ENCODE measurements around the gene LRRC73.
"Not testable (repeated sequence)": the region's sequence is repeated elsewhere in the genome, so short reads cannot be mapped to it uniquely, and the experiment has no call there.

LRRC73 gene

GRCh38 chr6:43509142-43509983 is 783 bp downstream of the LRRC73 start:
- DNase-seq = no peak

DNA sequence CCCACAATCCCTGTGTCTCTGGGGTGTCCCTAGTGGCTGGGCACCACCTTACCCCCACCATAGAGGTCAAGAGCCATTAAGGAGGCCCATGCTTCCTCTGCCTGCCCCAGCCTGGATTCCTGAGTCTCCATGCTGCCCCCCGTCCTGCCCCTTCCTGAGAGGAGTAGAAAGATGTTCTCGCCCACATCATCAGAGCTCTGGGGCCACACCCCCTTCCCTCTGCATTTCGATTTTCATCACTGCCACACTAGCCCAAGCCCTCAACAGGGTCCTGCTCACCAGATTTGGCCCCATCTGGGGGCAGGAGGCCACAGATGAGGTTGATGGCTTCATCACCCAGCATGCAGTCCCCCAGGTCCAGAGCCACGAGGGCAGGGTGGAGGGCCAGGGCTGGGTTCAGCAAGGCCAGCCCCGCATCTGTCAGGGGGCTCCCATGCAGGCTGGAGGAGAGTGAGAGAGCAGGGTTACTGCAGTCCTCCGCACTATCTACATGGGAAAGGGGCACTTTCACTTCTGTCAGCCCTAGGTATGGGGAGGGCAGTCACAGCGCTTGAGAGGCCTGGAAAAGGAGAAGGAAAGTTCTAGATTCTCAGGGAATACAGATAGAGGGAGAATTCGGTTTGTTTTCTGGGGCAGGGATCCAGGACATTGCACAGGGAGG is 1.5 kb downstream of the LRRC73 start:
- DNase-seq = no peak

DNA sequence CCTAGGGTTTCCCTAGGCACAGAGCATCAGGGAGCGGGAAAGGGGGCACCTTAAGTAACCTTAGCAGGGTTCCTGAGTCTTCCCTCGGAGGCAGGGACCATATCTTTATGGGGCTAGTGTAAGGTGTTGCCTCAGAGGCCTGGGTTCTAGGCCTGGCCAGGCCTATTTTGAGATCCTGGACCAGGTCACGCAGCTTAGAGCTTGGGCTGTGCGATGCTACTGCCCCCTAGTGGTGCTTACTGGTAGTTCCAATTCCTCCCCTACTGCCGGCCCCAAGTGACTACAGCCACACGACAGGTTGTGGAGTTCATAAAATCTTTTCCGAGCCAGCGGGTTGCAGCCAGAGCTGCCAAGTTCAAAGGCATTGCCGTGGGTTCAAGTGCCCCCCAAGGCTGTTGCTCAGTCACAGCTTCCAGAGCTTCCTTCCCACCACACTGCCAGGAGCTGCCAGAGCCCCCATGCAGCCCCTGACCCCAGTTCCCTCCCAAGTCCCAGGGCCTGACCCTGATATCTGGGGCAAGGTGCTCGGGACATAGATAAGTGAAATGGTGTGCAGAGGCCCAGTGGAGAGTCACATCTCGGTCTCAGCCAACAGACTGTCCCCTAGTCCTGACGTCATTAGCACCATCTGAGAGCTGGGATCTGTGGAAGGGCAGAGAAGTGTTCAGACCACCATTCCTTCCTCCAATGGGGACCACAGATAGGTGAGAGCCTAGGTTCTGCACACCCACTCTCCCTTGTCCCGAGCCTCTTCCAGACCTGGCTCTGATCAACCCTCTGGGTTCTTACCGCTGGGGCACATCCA is 3.3 kb downstream of the LRRC73 start:
- peak; percentile 65 for DNase-seq

DNA sequence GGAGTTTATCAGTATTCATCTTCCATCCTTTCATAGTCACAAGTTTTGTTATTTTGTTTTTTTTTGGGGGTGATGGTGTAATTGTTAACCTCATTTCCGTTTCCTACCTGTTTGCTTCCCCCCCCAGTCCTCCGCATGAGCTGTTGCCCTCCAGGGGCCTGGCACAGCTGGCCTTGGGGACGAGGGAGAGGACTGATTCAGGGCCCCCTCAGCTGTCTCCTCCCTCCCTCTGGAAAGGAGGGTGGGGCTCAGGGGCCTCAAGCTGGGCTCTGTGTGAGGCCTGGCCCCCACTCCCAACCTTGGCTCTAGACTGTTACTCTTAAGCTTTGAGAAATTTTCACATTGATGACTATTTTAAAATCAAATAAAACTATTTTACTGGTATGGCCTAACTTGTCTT is 4.0 kb downstream of the LRRC73 start:
- no peak for DNase-seq

DNA sequence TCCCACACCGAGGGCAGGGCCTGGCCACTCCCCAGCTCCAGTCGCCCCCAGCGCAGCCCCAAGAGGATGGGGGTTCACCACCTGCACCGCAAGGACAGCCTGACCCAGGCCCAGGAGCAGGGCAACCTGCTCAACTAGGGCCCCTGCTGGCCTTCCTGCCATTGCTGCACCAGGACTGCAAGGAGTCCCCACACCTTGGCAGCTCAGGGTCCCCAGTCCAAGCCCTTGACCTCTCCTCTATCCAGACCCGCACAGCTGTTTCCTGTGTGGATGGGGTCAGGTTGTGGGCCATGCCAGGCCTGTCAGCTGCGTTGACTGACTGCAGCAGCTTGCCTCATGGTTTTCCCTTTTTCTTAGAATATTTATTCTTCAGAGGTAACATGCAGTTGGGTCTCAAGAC is 4.4 kb downstream of the LRRC73 start:
- no peak for DNase-seq

- no peak for DNase-seq
Observed at GRCh38 chr6:43504756-43505593, 5.2 kb downstream of the LRRC73 start.

DNA sequence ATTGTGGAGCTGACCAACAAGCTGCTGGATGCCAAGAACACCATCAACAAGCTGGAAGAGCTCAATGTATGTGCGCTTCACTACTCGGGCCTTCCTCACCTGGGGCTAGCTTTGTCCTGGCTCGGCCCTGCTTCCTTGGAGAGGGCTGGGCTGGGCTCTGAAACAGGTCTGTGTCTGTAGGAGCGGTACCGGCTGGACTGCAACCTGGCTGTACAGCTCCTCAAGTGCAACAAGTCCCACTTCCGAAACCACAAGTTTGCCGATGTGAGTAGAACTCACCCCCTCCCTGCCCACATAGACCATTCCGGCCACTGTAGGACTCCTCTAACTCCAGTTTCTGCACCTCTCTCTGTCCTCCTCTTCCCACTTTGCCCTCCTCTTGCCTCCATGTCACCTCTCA is 6.7 kb downstream of the LRRC73 start:
- DNase-seq = no peak

DNA sequence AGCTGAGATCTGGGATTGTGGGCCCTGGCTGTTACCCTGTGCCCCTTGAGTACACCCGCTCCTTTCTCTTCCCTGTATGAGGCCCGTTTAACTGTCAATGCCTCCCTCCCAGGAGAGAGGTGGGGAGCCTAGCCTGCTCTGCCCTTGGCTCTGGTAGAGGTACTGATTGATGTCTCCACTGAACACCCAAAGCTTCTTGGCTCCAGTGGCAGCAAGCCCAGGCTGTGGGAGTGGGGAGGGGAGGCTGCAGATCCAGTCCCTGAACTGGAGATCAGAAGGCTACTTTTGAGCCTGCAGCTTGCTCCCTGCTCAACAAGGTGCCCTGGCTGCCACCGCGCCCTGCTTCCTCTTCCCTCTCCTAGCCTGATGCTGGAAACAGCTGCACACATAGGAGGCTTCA is 7.5 kb downstream of the LRRC73 start:
- DNase-seq = no peak

DNA sequence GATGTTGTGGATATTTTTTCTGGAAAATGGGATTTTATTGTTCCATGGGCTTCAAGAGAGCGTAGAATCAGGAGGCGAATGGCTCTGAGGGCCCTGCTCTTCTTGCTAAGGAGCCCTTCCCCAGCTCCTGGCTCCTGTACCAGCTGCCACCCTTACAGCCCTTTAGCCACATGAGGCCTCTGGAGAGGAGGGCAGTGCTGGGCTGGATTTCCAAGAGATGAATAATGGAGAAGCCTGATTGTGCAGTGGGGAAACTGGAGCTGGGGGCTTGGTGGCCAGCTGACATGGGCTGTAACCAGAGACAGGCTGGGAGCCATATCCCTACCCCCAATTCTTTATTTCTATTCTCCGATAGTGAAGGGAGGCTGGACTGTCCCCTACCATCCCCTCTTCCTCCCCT is 9.2 kb downstream of the LRRC73 start:
- no peak for DNase-seq

DNA sequence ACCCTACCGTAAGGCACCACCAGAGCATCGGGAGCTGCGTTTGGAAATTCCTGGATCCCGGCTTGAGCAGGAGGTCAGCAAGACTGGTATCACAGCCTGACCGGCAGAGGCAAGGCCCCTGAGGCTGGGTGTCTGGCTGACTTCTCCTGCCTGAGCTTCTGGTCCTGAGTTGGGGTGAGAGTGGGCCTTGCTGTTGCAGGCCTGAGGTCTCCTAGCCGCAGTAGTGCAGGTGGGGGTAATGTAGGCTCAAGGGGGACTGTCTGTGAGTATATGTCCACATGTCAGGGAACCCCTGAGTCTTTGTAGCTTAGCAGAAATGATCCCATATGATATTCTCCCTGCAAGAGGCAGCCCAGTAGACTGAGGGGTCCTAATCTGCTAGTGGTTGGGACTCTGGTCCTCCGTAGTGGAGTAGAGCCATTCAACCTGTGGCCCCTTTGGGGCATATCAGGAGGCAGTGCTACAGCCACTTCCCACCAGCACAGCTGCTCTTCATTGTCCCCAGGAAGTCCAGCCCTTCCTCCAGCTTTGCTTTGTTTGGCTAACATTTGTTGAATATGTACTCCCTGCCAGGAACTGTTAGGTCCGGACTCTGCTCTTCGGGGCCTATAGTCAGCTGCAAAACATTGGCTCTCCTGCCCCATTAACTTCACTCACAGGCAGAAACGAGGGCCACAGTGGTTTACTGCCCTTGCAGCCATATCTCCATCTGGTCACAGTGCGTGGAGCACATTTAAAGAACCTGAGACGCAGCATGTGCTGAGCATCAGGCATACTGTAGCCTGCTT is 10.9 kb downstream of the LRRC73 start:
- no peak for DNase-seq

DNA sequence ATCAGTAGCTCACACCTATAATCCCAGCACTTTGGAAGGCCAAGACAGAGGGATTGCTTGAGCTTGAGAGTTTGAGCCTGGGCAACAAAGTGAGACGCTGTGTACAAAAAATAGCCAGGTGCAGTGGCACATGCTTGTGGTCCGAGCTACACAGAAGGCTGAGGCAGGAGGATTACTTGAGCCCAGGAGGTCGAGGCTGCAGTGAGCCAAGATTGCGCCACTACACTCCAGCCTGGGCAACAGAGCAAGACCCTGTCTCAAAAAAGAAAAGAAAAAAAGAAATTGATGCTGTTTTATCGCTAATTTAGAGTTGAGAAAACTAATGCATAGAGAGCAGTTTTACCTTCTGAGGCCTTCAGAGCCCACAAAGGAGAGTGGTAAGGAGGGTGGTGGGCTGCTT is 11.9 kb downstream of the LRRC73 start:
- DNase-seq = not testable (repeated sequence)

GRCh38 chr6:43497689-43498088 is 12.5 kb downstream of the LRRC73 start:
- no peak for DNase-seq

- DNase-seq = no peak
Observed at GRCh38 chr6:43497129-43497396, 13.1 kb downstream of the LRRC73 start.

DNA sequence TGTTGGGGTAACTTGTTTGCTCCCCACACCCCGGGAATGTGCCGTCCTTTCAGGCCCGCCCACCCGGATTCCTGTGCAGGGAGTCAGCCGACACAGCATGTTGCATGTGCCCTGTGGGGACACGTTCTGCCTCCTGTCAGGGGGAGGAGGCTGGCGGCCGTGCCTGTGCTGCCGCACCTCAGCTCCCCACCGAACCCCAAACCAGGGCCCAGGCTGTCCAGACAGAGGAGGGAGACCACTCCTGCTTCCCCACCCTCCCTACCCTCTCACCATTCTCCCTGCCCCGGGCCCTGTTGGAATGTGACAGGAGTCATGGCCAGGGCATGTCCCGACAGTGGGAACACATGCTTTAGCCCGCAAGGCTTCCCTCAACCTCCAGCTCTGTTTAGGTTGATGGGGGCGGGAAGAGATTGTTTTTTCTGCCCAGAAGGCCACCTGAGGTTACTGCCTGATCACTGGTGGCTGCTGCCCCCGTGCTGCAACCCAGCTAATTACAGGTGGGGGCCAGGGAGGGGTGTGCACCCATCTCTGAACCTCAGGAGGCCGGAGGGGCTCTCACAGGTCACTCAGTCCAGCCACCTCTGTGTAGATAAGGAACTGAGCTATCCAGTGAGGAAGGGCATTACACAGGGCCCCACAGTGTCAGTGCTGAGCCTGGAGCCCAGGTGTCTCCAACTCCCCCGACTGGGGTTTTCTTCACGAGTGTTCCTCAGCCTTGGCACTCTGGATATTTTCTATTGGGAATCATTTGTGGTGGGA is 13.6 kb downstream of the LRRC73 start:
- no peak for DNase-seq

DNA sequence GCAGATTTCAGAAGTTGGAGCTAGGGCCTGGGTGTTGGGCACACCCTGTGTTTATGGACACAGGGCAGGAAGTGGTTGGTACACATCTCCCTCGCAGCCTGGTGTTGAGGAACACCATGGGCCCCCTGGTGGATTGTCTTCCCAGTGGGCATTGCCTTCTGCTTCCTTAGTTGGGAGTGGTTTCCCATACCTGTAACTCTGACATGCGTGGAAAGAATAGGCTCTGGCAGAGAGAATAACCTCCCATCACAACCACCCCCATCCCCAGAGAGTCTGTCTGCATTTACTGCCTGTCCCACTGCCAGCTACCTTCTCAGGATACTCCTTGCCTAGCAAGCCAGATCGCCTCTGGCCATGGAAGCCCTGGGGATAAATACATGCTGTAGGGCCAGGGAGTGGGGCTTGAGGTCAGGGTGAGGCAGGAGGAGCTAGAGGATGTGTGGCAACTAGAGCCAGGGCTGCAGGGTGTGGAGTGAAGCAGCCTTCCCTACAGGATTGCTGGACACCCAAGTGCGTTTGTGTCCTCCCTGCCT is 14.7 kb downstream of the LRRC73 start:
- no peak for DNase-seq

DNA sequence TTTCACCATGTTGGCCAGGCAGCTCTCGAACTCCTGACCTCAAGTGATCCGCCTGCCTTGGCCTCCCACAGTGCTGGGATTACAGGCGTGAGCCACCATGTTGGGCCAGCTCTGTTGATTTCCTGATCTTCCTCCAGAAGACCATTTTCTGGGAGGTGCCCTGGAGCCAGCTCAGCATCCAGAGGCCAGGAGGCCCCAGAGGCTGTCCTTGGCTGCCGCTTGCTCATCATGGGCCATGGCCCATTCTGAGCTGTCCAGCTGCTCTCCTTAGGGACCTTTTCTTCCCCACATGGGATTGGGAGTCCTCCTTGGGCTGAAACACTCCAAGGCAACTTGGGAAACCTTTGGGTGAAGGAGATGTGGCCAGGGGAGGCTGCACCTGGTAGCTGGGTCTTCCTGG is 15.4 kb downstream of the LRRC73 start:
- DNase-seq = no peak

DNA sequence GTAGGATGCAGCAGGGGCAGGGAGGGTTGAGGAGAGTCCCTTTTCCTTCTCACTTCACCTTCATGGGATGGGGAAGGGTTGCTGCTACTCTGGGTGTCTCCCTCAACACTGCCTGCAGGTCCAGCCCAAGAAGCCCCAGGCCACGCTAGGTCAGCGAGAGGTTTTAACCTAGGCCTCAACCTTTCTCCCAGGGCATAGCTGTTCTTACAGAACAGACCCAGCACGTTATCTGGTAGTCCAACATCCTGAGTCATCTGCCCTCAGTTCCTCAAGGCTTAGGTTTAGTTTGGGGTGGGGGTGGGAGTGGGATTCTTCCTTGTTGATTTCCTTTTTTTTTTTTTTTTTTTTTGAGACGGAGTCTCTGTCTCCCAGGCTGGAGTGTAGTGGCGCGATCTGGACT is 15.8 kb downstream of the LRRC73 start:
- no peak for DNase-seq

DNA sequence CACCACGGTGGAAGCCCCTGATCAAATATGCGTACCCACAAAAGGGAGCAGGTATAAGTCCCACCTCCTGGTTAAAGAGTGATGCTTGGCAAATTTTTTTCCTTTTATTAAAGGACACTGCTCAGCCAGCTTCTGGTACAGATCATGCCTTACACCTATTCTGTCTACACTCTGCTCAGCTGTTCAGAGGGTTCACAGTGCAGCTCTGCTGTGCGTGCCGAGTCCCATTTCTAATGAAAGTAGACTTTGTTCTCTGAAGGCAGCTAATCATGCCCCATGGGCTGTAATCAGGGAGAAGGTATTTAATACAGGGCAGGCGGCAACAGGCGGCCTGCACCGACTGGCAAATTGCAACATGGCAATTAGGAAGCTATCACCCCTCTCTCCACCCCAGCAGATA is 16.3 kb downstream of the LRRC73 start:
- DNase-seq = no peak

GRCh38 chr6:43493230-43493629 is 16.9 kb downstream of the LRRC73 start:
- DNase-seq = no peak

- no peak for DNase-seq
Observed at GRCh38 chr6:43492673-43493072, 17.5 kb downstream of the LRRC73 start.
